NCI-H510A treated with DMSO at 0.1 percent for 48 hours (cell line): Measurements from ENCODE around the gene PRORP.
"Not testable (repeated sequence)": the region's sequence is repeated elsewhere in the genome, so short reads cannot be mapped to it uniquely, and the experiment has no call there.

Experiments used
- DNase-seq: peaks from one replicate; lab custom pipeline; 2025; lab: John Stamatoyannopoulos, UW

Gene PRORP

GRCh38 chr14:35121887-35122695, at the start of gene PRORP, which contains the start of gene PPP2R3C:
TSS of gene PRORP (plus strand) at chr14:35122552. CDS start at chr14:35123246, 694 bp downstream.
TSS of gene PPP2R3C (minus strand) at chr14:35121990. CDS start at chr14:35121959, 31 bp downstream.
- DNase-seq: peak; percentile 98

GRCh38 chr14:35073486-35073885, 48.9 kb upstream of the PRORP start:
- DNase-seq: no peak

- DNase-seq: no peak
Measured at GRCh38 chr14:35078082-35078481, 44.3 kb upstream of the PRORP start.

DNA sequence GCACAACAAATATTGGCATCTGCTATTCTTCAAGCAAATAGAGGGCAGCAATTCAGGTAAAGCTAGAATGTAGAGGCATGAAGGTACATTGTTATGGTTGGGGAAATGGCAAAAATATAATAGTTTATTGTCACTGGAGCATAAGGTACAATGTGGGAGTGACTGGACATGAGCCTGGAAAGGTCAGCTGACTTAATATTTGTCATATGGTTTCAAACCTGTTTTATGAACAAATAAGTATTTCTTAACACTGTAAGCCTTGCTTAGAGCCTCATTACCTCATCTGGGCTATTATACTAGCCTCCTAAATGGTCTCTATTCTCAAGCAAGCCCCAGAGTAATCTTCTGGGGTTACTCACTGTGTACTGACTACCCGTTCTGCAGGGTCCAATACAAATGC, 42.6 kb upstream of the PRORP start:
- DNase-seq: no peak

DNA sequence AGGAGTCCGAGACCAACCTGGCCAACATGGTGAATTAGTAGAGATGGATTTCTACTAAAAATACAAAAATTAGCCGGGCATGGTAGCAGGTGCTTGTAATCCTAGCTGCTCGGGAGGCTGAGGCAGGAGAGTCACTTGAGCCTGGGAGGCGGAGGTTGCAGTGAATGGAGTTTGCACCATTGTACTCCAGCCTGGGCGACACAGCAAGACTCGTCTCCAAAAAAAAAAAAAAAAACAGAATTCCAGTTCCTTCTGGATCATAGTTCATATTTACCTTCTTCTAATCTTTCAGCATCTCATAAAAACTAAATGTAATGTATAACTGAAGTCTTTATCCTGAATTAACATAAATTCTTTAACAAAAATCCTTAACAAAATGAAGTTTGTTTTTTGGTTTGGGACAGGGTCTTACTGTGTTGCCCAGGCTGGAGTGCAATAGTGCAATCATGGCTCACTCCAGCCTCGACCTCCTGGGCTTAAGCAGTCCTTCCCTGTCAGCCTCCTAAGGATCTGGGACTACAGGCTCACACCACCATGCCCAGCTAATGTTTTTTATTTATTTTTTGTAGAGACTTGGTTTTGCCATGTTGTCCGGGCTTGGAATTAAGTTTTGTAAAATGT, 38.7 kb upstream of the PRORP start:
- no peak for DNase-seq

DNA sequence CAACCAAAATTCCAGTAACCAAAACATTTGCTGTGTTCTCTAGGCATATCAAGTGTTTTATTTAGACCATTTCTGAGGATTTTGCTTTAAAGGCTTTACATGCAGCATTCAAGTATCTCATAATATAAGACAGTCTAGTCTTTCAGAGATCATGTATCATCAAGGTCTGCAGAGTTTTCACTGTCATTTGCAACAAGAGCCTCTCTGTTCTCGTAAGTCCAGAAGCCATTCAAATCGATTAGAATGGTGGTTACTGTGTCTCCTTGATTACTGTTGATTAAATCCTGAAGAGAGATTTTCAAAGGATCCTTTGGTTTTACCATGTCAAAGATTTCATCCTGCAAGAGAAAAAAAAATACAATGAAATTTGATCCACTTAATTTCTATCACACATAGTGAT, 36.9 kb upstream of the PRORP start:
- DNase-seq: no peak

GRCh38 chr14:35088514-35088913, 33.8 kb upstream of the PRORP start:
- DNase-seq: no peak

- DNase-seq: not testable (repeated sequence)
Measured at GRCh38 chr14:35094645-35095044, 27.7 kb upstream of the PRORP start.

- DNase-seq: no peak
Measured at GRCh38 chr14:35107866-35108265, 14.5 kb upstream of the PRORP start.

DNA sequence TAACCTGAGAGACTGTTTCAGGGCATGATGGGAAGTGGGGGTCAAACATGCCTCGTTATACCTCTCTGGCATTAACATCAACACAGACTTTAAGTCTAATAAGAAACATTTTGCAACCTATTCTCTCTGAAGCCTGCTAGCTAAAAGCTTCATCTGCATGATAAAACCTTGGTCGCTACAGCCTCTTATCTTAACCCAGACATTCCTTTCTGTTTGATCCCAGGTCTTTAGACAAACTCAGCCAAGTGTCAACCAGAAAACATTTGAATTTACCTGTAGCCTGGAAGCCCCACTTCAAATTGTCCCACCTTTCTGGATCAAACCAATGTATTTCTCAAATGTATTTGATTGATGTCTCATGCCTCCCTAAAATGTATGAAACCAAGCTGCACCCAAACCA, 9.7 kb upstream of the PRORP start:
- DNase-seq: no peak

- no peak for DNase-seq
Measured at GRCh38 chr14:35113308-35113950, 8.9 kb upstream of the PRORP start.

DNA sequence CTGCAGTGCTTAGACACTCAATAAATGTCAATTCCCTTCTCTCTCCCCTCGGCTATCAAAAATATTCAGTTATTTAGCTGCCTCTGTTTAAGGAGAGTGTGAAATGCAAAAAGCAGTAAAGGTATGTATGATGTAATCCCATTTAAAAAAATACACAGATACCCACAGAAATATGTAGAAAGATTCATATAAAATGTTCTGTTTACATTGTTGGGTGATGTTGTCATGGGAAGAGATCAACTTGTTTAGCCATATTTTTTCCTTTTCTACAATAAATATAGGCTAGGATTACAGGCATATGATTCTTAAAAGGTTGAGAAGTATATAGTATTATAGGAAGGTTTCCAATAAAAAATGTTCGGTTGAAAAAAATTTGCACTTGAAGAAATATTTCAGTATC, 8.3 kb upstream of the PRORP start:
- DNase-seq: no peak

DNA sequence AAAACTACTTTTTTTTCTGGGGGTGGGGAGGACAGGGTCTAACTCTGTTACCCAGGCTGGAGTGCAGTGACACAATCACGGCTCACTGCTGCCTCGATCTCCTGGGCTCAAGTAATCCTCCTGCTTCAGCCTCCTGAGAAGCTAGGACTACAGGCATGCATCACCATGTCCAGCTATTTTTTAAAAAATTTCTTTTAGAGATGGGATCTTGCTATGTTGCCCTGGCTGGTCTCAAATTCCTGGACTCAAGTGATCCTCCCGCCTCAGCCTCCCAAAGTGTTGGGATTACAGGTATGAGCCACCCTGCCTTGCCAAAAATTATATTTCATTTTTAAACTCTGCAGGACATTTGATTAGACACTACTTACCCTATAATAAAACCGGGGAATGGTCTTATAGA, 6.1 kb upstream of the PRORP start:
- no peak for DNase-seq

DNA sequence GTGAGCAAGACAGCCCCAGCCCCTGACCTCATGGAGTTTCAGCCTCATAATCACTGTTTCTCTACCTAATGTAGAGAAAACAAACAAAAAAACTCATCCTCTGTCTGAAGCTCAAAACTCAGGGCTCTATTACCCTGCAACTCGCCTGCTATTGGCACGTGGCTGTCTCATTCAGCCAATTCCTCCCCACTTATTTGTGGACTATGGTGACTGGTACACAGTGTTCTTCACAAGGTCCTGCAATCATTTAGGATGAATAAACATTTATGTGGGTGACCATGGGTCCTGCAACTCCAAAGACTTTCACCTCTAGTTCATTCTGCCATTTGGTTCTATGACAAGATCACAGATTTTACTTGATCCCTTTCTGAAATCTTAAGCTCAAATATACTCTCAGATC, 5.2 kb upstream of the PRORP start:
- no peak for DNase-seq

GRCh38 chr14:35121026-35121886, 1.1 kb upstream of the PRORP start:
- DNase-seq: no peak

GRCh38 chr14:35122696-35123387, 490 bp downstream of the PRORP start:
- peak; percentile 63 for DNase-seq

GRCh38 chr14:35123388-35123703, 994 bp downstream of the PRORP start:
- DNase-seq: no peak

GRCh38 chr14:35124127-35124526, 1.8 kb downstream of the PRORP start:
- no peak for DNase-seq

DNA sequence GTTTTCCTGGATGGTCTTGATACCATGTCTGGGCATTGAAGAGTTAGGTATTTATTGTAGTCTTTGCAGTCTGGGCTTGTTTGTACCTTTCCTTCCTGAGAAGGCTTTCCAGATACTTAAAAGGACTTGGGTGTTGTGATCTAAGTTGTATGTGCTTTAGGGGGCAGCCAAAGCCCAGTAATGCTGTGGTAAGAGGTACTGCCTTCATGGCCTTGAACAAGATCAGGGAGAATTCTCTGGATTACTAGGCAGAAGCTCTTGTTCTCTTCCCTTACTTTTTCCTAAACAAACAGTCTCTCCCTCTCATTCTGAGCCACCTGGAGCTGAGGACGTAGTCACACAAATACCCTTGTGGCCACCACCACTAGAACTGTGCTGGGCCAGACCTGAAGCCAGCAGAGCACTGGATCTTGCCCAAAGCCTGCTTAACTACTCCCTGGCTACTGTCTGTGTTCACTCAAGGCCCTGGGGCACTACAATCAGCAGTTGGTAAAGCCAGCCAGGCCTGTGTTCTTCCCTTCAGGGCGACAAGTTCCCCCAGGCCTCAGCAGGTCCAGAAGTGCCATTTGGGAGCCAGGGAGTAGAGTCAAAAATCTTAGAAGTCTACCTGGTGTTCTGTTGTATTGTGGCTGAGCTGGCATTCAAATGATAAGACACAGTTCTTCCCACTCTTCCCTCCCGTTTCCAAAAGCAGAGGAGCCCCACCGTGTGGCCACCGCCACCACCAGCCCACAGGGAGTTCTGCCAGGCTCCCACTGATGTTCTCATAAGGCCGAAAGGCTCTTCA, 11.4 kb downstream of the PRORP start:
- no peak for DNase-seq

DNA sequence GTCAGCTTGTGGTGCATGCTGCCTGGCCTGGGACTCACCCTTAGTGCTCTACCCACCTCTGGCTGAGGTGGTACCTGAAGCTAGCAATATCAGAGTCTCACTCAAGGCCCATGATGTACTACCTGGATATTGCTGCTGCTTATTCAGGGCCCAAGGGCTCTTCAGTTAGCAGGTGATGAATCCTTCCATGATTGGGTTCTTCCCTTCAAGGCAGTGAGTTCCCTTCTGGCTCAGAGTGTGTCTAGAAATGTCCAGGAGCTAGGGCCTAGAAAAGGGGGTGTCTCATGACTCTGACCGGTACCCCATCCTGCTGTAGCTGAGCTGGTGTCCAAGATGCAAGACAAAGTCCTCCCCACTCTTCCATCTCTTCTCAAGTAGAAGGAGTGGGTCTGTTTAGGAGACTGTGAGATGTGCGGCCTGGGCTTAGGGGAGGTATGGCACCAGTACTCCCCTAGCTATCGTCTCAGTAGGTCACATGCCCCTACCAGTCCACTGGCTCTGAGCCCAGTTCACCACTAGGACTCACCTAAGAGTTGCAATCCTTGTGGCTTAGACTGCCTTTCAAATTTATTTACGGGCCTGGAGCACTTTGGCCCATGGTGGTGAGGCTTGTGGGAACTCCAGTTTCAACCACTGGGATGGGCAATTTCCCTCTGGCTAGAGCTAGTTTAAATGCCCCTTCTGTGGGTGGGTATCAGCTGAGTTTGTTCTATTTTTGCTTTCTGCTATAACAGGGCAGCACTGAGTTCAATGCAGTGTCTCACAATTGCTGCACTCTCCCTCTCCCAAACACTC, 12.2 kb downstream of the PRORP start:
- DNase-seq: no peak
